ENCODE measurements around the gene SYK.

DNA sequence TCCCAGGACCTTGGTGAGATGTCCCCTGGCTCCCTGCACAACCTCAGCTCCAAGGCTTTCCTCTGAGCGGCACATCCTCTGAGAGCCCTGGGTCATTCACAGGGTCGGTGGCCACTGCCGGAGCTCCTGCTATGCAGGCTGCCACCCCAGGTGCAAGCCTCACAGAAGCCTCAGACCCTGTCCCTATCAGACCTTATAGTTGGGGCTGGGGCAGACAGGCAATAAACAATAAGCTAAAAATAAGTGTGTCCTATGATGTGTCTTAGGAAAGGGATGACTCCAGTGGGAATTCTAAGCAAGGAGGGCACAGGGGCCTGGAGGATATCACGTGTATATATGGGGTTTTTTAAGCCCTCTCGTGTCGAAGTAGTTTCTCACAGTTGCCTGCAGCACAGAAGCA lies 91.3 kb downstream of the SYK start:
- TF ChIP-seq, protein P1, sequence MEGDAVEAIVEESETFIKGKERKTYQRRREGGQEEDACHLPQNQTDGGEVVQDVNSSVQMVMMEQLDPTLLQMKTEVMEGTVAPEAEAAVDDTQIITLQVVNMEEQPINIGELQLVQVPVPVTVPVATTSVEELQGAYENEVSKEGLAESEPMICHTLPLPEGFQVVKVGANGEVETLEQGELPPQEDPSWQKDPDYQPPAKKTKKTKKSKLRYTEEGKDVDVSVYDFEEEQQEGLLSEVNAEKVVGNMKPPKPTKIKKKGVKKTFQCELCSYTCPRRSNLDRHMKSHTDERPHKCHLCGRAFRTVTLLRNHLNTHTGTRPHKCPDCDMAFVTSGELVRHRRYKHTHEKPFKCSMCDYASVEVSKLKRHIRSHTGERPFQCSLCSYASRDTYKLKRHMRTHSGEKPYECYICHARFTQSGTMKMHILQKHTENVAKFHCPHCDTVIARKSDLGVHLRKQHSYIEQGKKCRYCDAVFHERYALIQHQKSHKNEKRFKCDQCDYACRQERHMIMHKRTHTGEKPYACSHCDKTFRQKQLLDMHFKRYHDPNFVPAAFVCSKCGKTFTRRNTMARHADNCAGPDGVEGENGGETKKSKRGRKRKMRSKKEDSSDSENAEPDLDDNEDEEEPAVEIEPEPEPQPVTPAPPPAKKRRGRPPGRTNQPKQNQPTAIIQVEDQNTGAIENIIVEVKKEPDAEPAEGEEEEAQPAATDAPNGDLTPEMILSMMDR (IDR thresholded peaks at IDR 0.05), result no peak
- TF ChIP-seq POLR2A (IDR thresholded peaks at IDR 0.05), result no peak
